ENCODE measurements around the gene DLG2. TPM values are rescaled to one million over a fixed set of nuclear protein-coding genes. Genes with fewer than 3 reads are reported as not detected.

The DLG2 gene
- total RNA-seq, 2 experiments from 2014 or later, result 2.0 to 2.1 TPM

DNA sequence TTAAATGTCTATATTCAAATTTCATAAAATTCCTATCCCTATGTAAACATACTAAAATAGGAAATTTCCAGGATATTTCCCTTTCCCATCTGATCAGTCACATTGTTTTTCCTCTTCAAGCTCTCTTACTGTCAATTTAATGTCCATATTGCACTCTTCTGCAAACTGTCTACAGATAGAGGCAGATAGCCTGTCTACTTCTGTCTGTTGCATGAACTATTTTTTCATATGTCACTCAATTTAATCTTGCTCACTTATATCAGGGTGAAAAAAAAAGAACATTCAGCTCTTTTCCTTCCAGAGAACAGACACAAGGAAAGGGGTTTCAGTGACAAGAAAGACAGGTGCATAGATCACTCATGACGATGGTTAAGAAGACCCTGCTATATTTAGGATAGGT is 1327.1 kb downstream of the DLG2 start:
- POLR2A ChIA-PET, result no interaction called here
- Mint-ChIP-seq H3K27ac (no peak overlapping the region), H3K4me3 (no peak overlapping the region), H3K4me1 (ENCODE audit: low read depth) (no peaks in the 10 kb centered on the region), H3K9me3 (peaks cover 5% of the 10 kb centered on the region), H3K27me3 (no peaks in the 10 kb centered on the region), H3K36me3 (ENCODE audit: low read depth) (no peaks in the 10 kb centered on the region)
- Histone ChIP-seq H3K27ac (ENCODE audit: low read depth in 1 of 2, low read length in 2 of 2) (no peak overlapping the region), H3K27me3 (ENCODE audit: control insufficient read depth in 1 of 2, insufficient read depth in 2 of 2, low read length in 2 of 2) (no peaks in the 10 kb centered on the region), H3K4me3 (ENCODE audit: low read length) (no peak overlapping the region), H3K9me3 (ENCODE audit: control insufficient read depth in 1 of 2, insufficient read depth in 1 of 2, low read length in 2 of 2) (peaks cover 0 to under 1% of the 10 kb centered on the region in 2 experiments), H3K4me1 (ENCODE audit: insufficient read depth, low read length) (no peaks in the 10 kb centered on the region), H3K36me3 (ENCODE audit: insufficient read depth, low read length) (no peaks in the 10 kb centered on the region)
- no peak for ATAC-seq (ENCODE audit: poor library complexity)
- no peak for DNase-seq
- CTCF ChIA-PET, result no interaction called here
- TF ChIP-seq, protein P1, sequence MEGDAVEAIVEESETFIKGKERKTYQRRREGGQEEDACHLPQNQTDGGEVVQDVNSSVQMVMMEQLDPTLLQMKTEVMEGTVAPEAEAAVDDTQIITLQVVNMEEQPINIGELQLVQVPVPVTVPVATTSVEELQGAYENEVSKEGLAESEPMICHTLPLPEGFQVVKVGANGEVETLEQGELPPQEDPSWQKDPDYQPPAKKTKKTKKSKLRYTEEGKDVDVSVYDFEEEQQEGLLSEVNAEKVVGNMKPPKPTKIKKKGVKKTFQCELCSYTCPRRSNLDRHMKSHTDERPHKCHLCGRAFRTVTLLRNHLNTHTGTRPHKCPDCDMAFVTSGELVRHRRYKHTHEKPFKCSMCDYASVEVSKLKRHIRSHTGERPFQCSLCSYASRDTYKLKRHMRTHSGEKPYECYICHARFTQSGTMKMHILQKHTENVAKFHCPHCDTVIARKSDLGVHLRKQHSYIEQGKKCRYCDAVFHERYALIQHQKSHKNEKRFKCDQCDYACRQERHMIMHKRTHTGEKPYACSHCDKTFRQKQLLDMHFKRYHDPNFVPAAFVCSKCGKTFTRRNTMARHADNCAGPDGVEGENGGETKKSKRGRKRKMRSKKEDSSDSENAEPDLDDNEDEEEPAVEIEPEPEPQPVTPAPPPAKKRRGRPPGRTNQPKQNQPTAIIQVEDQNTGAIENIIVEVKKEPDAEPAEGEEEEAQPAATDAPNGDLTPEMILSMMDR (IDR thresholded peaks at IDR 0.05), result no peak
- intact Hi-C loops (cut with DNase I, micrococcal nuclease), result no loop called here

DNA sequence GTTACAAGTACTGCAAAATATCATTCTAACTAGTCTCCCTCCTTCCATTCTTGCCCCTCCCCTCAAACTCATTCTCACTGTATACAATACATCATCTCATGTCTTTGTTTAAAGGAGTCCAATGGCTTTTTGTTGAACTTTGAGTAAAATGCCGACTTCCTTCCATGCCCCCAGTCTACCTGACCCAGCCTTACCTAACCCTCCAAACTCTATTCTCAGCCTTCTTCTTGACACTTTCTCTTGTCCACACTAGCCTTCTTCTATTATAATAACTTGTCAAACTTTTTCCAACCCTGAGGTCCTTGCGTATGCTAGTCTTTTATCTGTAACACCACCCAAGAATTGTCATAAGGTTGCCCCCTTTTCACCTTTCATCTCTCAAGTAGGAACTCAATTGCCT is 1329.6 kb downstream of the DLG2 start:
- ChIA-PET POLR2A (no interaction called here), CTCF (no interaction called here)
- DNase-seq (no peak), ATAC-seq (ENCODE audit: poor library complexity) (no peak)
- Mint-ChIP-seq H3K27me3 (no peaks in the 10 kb centered on the region), H3K27ac (no peak overlapping the region), H3K4me3 (no peak overlapping the region), H3K4me1 (ENCODE audit: low read depth) (no peaks in the 10 kb centered on the region), H3K9me3 (no peaks in the 10 kb centered on the region), H3K36me3 (ENCODE audit: low read depth) (no peaks in the 10 kb centered on the region)
- intact Hi-C loops (cut with DNase I, micrococcal nuclease), result no loop called here
- H3K36me3 ChIP-seq (ENCODE audit: insufficient read depth, low read length), result no peaks in the 10 kb centered on the region
- H3K9me3 ChIP-seq (ENCODE audit: control insufficient read depth in 1 of 2, insufficient read depth in 1 of 2, low read length in 2 of 2), result peaks cover 4 to 5% of the 10 kb centered on the region in 2 experiments
- no peak overlapping the region for H3K27ac ChIP-seq (ENCODE audit: low read depth in 1 of 2, low read length in 2 of 2)
- no peak overlapping the region for H3K4me3 ChIP-seq (ENCODE audit: low read length)
- TF ChIP-seq, protein P1 (IDR thresholded peaks at IDR 0.05), result no peak
- no peaks in the 10 kb centered on the region for H3K27me3 ChIP-seq (ENCODE audit: control insufficient read depth in 1 of 2, insufficient read depth in 2 of 2, low read length in 2 of 2)
- H3K4me1 ChIP-seq (ENCODE audit: insufficient read depth, low read length), result no peaks in the 10 kb centered on the region

DNA sequence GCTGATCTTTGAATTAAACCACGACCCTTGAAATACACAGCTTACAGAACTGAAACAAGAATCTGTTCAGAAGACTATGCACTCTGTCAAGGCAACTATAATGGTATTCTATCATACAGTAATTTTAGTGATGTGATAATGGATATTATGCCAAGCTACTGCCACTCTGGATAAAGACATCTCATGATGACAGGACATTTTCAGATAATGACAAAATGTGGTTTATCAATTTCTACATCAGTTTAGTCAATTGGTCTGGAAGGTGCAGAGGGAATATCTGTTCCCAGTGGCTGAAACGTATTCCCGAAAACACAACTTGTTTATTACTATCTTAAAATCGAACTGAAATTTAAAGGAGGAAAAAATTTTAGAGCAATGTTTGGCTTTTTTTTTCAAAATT is 1331.3 kb downstream of the DLG2 start:
- Histone ChIP-seq H3K4me3 (ENCODE audit: low read length) (no peak overlapping the region), H3K4me1 (ENCODE audit: insufficient read depth, low read length) (no peaks in the 10 kb centered on the region), H3K9me3 (ENCODE audit: control insufficient read depth in 1 of 2, insufficient read depth in 1 of 2, low read length in 2 of 2) (peaks cover 4 to 5% of the 10 kb centered on the region in 2 experiments), H3K27me3 (ENCODE audit: control insufficient read depth in 1 of 2, insufficient read depth in 2 of 2, low read length in 2 of 2) (no peaks in the 10 kb centered on the region), H3K27ac (ENCODE audit: low read depth in 1 of 2, low read length in 2 of 2) (no peak overlapping the region), H3K36me3 (ENCODE audit: insufficient read depth, low read length) (no peaks in the 10 kb centered on the region)
- H3K4me1 Mint-ChIP-seq (ENCODE audit: low read depth), result no peaks in the 10 kb centered on the region
- no peaks in the 10 kb centered on the region for H3K27me3 Mint-ChIP-seq
- DNase-seq, result no peak
- ChIA-PET CTCF (no interaction called here), POLR2A (no interaction called here)
- intact Hi-C loops (cut with DNase I, micrococcal nuclease), result no loop called here
- H3K4me3 Mint-ChIP-seq, result no peak overlapping the region
- ATAC-seq (ENCODE audit: poor library complexity), result no peak
- H3K9me3 Mint-ChIP-seq, result no peaks in the 10 kb centered on the region
- H3K27ac Mint-ChIP-seq, result no peak overlapping the region
- H3K36me3 Mint-ChIP-seq (ENCODE audit: low read depth), result no peaks in the 10 kb centered on the region
- TF ChIP-seq, protein P1 (IDR thresholded peaks at IDR 0.05), result no peak
